NCI-H2107 (cell line): Measurements from ENCODE around the gene GDPD4.

Source experiments
- DNase-seq: peaks from one replicate; lab custom pipeline; 2025; lab: John Stamatoyannopoulos, UW

The GDPD4 gene

GRCh38 chr11:77294040-77294439, 7.4 kb downstream of the GDPD4 start:
- DNase-seq, result no peak

GRCh38 chr11:77289737-77290136, 11.7 kb downstream of the GDPD4 start:
- no peak for DNase-seq

GRCh38 chr11:77287615-77288273, 13.7 kb downstream of the GDPD4 start:
- DNase-seq, result no peak

GRCh38 chr11:77287136-77287535, 14.3 kb downstream of the GDPD4 start:
- DNase-seq, result no peak

GRCh38 chr11:77284476-77285468, 16.7 kb downstream of the GDPD4 start:
- no peak for DNase-seq

GRCh38 chr11:77283101-77283500, 18.4 kb downstream of the GDPD4 start:
- no peak for DNase-seq

GRCh38 chr11:77278595-77279506, 22.6 kb downstream of the GDPD4 start:
- no peak for DNase-seq

GRCh38 chr11:77276271-77276670, 25.2 kb downstream of the GDPD4 start:
- no peak for DNase-seq

GRCh38 chr11:77270921-77271320, 30.6 kb downstream of the GDPD4 start:
- no peak for DNase-seq

GRCh38 chr11:77269484-77270123, 31.9 kb downstream of the GDPD4 start:
- no peak for DNase-seq

- no peak for DNase-seq
Observed at GRCh38 chr11:77267962-77268361, 33.5 kb downstream of the GDPD4 start.

- DNase-seq, result no peak
Observed at GRCh38 chr11:77266766-77267165, 34.7 kb downstream of the GDPD4 start.

GRCh38 chr11:77262803-77263202, 38.7 kb downstream of the GDPD4 start:
- no peak for DNase-seq

- DNase-seq, result no peak
Observed at GRCh38 chr11:77259641-77260040, 41.8 kb downstream of the GDPD4 start.

- no peak for DNase-seq
Observed at GRCh38 chr11:77253690-77254089, 47.8 kb downstream of the GDPD4 start.

GRCh38 chr11:77252555-77253270, 48.8 kb downstream of the GDPD4 start:
- no peak for DNase-seq

GRCh38 chr11:77250881-77251640, 50.4 kb downstream of the GDPD4 start:
- no peak for DNase-seq

GRCh38 chr11:77249427-77249826, 52.1 kb downstream of the GDPD4 start:
- DNase-seq, result no peak

GRCh38 chr11:77244277-77245027, 57.0 kb downstream of the GDPD4 start:
- DNase-seq, result no peak
